C4-2B (cell line): Measurements from ENCODE around the gene IFRD1.

Experiments used
- CTCF ChIP-seq: fragments of 450-650 bp; conservative IDR thresholded peaks from 2 replicates; pipeline ENCODE4 v1.5.1; 2017; ENCODE audit warnings: mild to moderate bottlenecking
- ZFX ChIP-seq: fragments of 450-650 bp; IDR thresholded peaks from 2 replicates; pipeline ENCODE4 v1.6.1; 2017

DNA sequence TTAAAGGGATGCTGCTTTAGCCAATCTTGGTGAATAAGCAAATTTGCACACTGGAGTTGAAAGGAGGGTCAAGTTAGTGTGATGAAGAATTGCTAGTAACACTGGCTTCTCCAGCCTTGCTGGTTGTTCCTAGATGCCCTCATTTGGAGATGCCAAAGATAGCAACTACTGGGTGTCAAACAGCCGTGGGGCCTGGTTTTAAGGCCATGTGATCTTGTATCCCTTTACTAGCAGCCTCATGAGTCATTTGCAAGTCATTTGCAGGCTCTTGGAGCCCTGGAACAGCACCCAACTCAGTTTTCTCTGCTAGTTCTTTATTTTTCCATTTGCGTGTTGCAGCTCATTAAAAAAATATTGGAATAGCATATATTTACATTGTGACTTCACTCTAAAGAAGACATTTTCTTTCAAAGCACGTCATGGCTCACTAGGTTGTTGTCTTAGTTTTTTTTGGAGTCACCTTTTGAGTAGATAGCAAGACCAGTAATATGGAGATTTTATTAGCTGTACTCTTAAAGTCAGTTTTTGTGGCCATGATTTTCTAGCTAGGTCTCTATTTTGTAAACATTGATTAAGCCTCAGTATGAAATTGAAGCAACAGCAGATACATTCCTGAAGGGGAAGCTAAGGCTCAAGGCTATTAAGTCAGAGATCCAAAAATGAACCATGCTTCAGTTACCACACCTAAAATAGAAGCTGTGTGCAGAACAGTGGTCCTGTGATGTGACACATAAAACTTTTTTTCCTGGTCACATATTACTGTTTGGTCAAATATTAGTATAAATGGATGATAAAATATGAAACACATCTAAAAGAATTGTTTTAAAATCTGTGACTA lies 31.8 kb downstream of the IFRD1 start:
- TF ChIP-seq CTCF (no peak), ZFX (no peak)
